Effector CD4-positive, alpha-beta T cell (primary cell): ENCODE results near the gene HOXB3.
A peak's percentile ranks its signal among the peaks of the same experiment; 100 is the strongest.

ENCODE experiments used
- DNase-seq: peaks from one replicate; pipeline ENCODE4 v3.0.0-alpha.2; 2020
- total RNA-seq: gene quantifications from one replicate; lab custom pipeline; 2026; lab: John Stamatoyannopoulos, UW

HOXB3 gene
- total RNA-seq = 2.3 reads per million, percentile 5 among the genes with 10 or more reads in this experiment

- no peak for DNase-seq
Measured at GRCh38 chr17:48589831-48590606, at the start of gene HOXB3. TSS of gene HOXB3 (minus strand) at chr17:48590241. CDS start at chr17:48552474, 37,767 bp downstream.

GRCh38 chr17:48639136-48639535 lies 49.1 kb upstream of the HOXB3 start:
- no peak for DNase-seq

GRCh38 chr17:48637323-48638260 lies 47.6 kb upstream of the HOXB3 start:
- no peak for DNase-seq

GRCh38 chr17:48636177-48637018 lies 46.4 kb upstream of the HOXB3 start:
- DNase-seq = peak; percentile 52

- DNase-seq = no peak
Measured at GRCh38 chr17:48634493-48635208, 44.6 kb upstream of the HOXB3 start.

- DNase-seq = no peak
Measured at GRCh38 chr17:48633266-48633677, 43.2 kb upstream of the HOXB3 start.

GRCh38 chr17:48632579-48633265 lies 42.7 kb upstream of the HOXB3 start:
- DNase-seq = no peak

GRCh38 chr17:48631693-48632578 lies 41.9 kb upstream of the HOXB3 start:
- DNase-seq = no peak

GRCh38 chr17:48630925-48631692 lies 41.1 kb upstream of the HOXB3 start:
- no peak for DNase-seq

- DNase-seq = no peak
Measured at GRCh38 chr17:48630009-48630924, 40.2 kb upstream of the HOXB3 start.

- DNase-seq = no peak
Measured at GRCh38 chr17:48629411-48629759, 39.3 kb upstream of the HOXB3 start.

- DNase-seq = no peak
Measured at GRCh38 chr17:48628649-48629410, 38.8 kb upstream of the HOXB3 start.

- DNase-seq = no peak
Measured at GRCh38 chr17:48627623-48628521, 37.8 kb upstream of the HOXB3 start.

- no peak for DNase-seq
Measured at GRCh38 chr17:48627118-48627597, 37.1 kb upstream of the HOXB3 start.

- DNase-seq = no peak
Measured at GRCh38 chr17:48626245-48627117, 36.4 kb upstream of the HOXB3 start, which contains the start of gene HOXB9. TSS of gene HOXB9 (minus strand) at chr17:48626358. CDS start at chr17:48626269, 89 bp downstream.
